WTC11 (cell line): ENCODE measurements around the gene HEPHL1.

Experiments
- CTCF ChIP-seq: fragments of 200-600 bp; IDR thresholded peaks from 2 replicates; pipeline ENCODE4 v1.8.0; 2022; ENCODE audit warnings: antibody characterized with exemption
- GABPB1 ChIP-seq: sonication (generic); formaldehyde crosslinking; IDR thresholded peaks from 2 replicates; pipeline ENCODE4 v1.8.1; 2023; ENCODE audit warnings: mild to moderate bottlenecking, missing genetic modification reagents
- RELA ChIP-seq: sonication (generic); formaldehyde crosslinking; IDR thresholded peaks from 2 replicates; pipeline ENCODE4 v1.8.1; 2022; ENCODE audit warnings: missing genetic modification reagents, mild to moderate bottlenecking, borderline replicate concordance

- TF ChIP-seq CTCF: no peak
- no peak for TF ChIP-seq RELA
- TF ChIP-seq GABPB1 (CRISPR knock-in tag): no peak
Observed at GRCh38 chr11:94131047-94131717, 110.0 kb downstream of the HEPHL1 start.
